ENCODE results near the gene CHST2. TPM values are rescaled to one million over a fixed set of nuclear protein-coding genes. Genes with fewer than 3 reads are reported as not detected.

Gene CHST2
- total RNA-seq, 1 donor from 2014 or later, result 2.2 TPM

- DNase-seq (ENCODE audit: low read depth), result no peak
- TF ChIP-seq, protein P1, sequence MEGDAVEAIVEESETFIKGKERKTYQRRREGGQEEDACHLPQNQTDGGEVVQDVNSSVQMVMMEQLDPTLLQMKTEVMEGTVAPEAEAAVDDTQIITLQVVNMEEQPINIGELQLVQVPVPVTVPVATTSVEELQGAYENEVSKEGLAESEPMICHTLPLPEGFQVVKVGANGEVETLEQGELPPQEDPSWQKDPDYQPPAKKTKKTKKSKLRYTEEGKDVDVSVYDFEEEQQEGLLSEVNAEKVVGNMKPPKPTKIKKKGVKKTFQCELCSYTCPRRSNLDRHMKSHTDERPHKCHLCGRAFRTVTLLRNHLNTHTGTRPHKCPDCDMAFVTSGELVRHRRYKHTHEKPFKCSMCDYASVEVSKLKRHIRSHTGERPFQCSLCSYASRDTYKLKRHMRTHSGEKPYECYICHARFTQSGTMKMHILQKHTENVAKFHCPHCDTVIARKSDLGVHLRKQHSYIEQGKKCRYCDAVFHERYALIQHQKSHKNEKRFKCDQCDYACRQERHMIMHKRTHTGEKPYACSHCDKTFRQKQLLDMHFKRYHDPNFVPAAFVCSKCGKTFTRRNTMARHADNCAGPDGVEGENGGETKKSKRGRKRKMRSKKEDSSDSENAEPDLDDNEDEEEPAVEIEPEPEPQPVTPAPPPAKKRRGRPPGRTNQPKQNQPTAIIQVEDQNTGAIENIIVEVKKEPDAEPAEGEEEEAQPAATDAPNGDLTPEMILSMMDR (conservative IDR thresholded peaks at IDR 0.05; ENCODE audit: low read depth, low read length), result no peak
- H3K4me3 ChIP-seq (ENCODE audit: low read depth, low read length), result no peak overlapping the region
These were observed 26.3 kb downstream of the CHST2 start for GRCh38 chr3:143145906-143146305.

- DNase-seq (ENCODE audit: low read depth), result no peak
- H3K4me3 ChIP-seq (ENCODE audit: low read depth, low read length), result no peak overlapping the region
- TF ChIP-seq, protein P1 (conservative IDR thresholded peaks at IDR 0.05; ENCODE audit: low read depth, low read length), result no peak
These were observed 27.1 kb downstream of the CHST2 start for GRCh38 chr3:143146486-143147274.

GRCh38 chr3:143147707-143148106 lies 28.1 kb downstream of the CHST2 start:
- TF ChIP-seq, protein P1 (conservative IDR thresholded peaks at IDR 0.05; ENCODE audit: low read depth, low read length), result no peak
- no peak overlapping the region for H3K4me3 ChIP-seq (ENCODE audit: low read depth, low read length)
- no peak for DNase-seq (ENCODE audit: low read depth)

GRCh38 chr3:143150071-143150470 lies 30.5 kb downstream of the CHST2 start:
- TF ChIP-seq, protein P1 (conservative IDR thresholded peaks at IDR 0.05; ENCODE audit: low read depth, low read length), result no peak
- H3K4me3 ChIP-seq (ENCODE audit: low read depth, low read length), result no peak overlapping the region
- DNase-seq (ENCODE audit: low read depth), result no peak

DNA sequence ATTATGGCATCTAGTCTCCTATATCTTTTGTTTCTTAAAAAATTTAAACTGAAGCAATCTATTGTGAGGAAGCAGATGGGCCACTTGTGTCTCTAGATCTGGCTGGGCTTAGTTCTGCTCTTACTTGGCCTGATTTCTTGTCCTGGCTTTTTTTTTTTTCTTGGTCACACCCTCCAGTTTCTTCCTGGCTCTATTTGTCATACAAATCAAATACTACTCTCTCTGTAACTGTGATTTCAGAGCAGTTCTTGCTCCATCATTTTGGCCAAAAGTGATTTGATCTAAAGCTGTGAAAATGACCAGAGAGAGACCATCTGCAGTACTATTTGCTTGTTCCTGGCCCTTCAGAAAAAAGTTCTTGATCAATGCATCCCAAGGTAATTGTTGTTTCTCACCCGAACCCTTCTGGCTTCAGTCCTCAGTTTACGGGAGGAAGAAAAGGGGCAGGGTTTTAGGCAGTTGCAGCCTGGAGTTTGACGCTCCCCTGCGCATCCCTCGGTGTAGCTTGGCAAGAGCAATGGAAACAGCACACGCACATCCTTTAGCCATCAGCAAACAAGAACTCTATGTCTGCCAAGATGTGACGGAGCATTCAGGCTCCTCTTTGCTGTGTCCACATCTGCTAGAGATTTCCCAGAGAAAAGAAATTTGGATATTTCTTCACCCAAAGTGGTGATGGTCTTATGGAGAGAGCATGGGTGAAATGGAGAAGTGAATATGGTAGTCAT lies 31.6 kb downstream of the CHST2 start:
- H3K4me3 ChIP-seq (ENCODE audit: low read depth, low read length), result no peak overlapping the region
- no peak for DNase-seq (ENCODE audit: low read depth)
- TF ChIP-seq, protein P1 (conservative IDR thresholded peaks at IDR 0.05; ENCODE audit: low read depth, low read length), result no peak

DNA sequence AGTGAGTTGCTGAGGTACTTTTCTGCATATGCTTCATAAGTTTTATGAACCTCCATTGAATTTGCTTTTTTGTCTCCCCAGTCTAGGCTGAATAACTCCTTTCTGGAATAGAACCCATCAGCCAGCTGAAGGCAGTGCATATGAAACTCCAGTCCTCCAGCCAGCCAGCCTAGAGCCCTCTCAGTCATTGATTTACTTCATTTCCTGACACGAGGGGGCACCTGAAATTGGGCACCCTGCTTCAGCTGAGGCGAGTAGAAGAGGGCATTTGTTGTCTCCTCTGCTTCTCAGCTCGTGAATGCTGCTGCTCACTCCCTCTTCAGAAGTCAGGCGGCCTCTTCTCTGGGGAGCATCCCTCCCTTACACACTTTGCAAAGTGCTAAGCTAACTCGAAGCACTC lies 32.5 kb downstream of the CHST2 start:
- H3K4me3 ChIP-seq (ENCODE audit: low read depth, low read length), result no peak overlapping the region
- no peak for DNase-seq (ENCODE audit: low read depth)
- TF ChIP-seq, protein P1 (conservative IDR thresholded peaks at IDR 0.05; ENCODE audit: low read depth, low read length), result no peak

Measured in epithelial cell of proximal tubule (primary cell).